ENCODE data around the gene PSD2.

PSD2 gene

GRCh38 chr5:139839918-139840317 lies 44.3 kb downstream of the PSD2 start:
- no peak for DNase-seq (ENCODE audit: low spot score)
- in situ Hi-C loops (cut with MboI; ENCODE audit: low pct_unique_long_range_greater_than_20kb, low sequenced_read_pairs, unreplicated experiment): no loop called here
- TF ChIP-seq CTCF (IDR thresholded peaks at IDR 0.05; ENCODE audit: extremely low read depth, insufficient read depth, missing control alignments): no peak

- DNase-seq (ENCODE audit: low spot score): no peak
- in situ Hi-C loops (cut with MboI; ENCODE audit: low pct_unique_long_range_greater_than_20kb, low sequenced_read_pairs, unreplicated experiment): no loop called here
- TF ChIP-seq CTCF (IDR thresholded peaks at IDR 0.05; ENCODE audit: extremely low read depth, insufficient read depth, missing control alignments): no peak
Measured at GRCh38 chr5:139841549-139841948, 45.9 kb downstream of the PSD2 start.

GRCh38 chr5:139842321-139842720 lies 46.7 kb downstream of the PSD2 start:
- no peak for DNase-seq (ENCODE audit: low spot score)
- TF ChIP-seq CTCF (IDR thresholded peaks at IDR 0.05; ENCODE audit: extremely low read depth, insufficient read depth, missing control alignments): no peak
- in situ Hi-C loops (cut with MboI; ENCODE audit: low pct_unique_long_range_greater_than_20kb, low sequenced_read_pairs, unreplicated experiment): no loop called here

- peak; percentile 69 for DNase-seq (ENCODE audit: low spot score)
- TF ChIP-seq CTCF (IDR thresholded peaks at IDR 0.05; ENCODE audit: extremely low read depth, insufficient read depth, missing control alignments): no peak
- in situ Hi-C loops (cut with MboI; ENCODE audit: low pct_unique_long_range_greater_than_20kb, low sequenced_read_pairs, unreplicated experiment): no loop called here
Measured at GRCh38 chr5:139843991-139844390, 48.4 kb downstream of the PSD2 start.

- in situ Hi-C loops (cut with MboI; ENCODE audit: low pct_unique_long_range_greater_than_20kb, low sequenced_read_pairs, unreplicated experiment): no loop called here
- peak; percentile 88 for DNase-seq (ENCODE audit: low spot score)
- peak; percentile 90 for TF ChIP-seq CTCF (IDR thresholded peaks at IDR 0.05; ENCODE audit: extremely low read depth, insufficient read depth, missing control alignments)
Measured at GRCh38 chr5:139844472-139845145, 49.0 kb downstream of the PSD2 start.

- TF ChIP-seq CTCF (IDR thresholded peaks at IDR 0.05; ENCODE audit: extremely low read depth, insufficient read depth, missing control alignments): no peak
- in situ Hi-C loops (cut with MboI; ENCODE audit: low pct_unique_long_range_greater_than_20kb, low sequenced_read_pairs, unreplicated experiment): no loop called here
- no peak for DNase-seq (ENCODE audit: low spot score)
Measured at GRCh38 chr5:139845846-139846681, 50.5 kb downstream of the PSD2 start.
